ENCODE data around the gene MSH6. TPM values are rescaled to one million over a fixed set of nuclear protein-coding genes. Genes with fewer than 3 reads are reported as not detected.

The MSH6 gene
- total RNA-seq, 1 donor from 2014 or later: 26.4 TPM

DNA sequence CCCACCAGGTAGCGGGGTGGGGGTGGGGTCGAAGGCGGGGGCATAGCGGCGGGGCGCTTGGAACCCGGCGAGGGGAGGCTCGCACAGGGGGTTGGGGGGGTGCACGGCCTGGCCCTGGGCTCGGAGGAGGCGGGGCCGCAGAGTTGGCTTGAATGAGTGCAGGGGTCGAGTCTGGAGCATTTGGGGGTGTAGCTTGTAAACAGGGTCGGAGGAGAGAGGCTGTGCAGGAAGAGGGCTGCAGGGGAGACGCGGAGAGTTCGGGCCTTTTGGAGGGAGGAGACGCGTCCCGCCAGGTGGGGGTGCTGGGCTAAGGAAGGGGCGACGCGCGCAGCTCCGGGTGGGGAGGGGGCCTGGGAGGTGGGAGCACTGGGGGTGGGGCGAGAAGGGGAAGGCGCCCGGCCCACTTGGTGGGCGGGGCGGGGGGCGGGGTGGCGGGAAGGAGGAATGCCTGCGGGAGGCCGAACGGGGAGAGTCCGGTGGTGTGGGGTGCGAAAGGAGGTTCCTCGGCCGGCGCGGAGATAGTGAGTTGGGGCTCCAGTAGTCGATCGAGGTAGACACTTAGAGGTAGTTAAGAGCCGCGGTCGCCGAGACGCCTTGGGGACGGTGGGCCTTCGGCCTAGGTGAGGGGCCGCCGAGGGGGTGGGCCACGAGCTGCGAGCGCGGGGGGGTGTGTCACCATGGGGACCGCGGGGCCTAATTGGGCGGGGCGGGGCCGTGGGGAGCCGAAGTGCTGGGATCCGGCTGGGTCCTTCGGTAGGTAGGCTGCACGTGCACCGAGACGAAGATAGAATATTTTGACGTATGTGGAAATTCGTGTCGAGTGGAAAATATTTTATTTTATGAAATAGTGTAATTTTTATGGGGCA is 774 bp downstream of the MSH6 start:
- peak; percentile 55 for DNase-seq (ENCODE audit: low read depth)

DNA sequence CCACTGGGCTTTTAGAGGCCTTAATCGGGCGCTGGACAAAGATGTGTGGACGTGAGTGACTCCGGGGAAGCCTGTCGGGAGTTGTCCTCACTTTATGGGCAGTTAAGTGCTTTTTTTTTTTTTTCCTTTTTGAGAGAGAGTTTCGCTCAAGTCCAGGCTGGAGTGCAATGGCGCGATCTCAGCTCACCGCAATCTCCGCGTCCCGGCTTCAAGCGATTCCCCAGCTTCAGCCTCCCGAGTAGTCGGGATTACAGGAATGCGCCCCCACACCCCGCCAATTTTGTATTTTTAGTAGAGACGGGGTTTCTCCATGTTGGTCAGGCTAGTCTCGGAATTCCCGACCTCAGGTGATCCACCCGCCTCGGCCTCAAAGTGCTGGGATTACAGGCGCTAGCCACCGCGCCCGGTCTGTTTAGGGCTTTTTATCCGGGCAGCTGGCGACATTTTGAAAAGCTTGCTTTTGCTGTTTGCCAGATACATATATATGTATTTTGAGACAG is 1.5 kb downstream of the MSH6 start:
- DNase-seq (ENCODE audit: low read depth): no peak

DNA sequence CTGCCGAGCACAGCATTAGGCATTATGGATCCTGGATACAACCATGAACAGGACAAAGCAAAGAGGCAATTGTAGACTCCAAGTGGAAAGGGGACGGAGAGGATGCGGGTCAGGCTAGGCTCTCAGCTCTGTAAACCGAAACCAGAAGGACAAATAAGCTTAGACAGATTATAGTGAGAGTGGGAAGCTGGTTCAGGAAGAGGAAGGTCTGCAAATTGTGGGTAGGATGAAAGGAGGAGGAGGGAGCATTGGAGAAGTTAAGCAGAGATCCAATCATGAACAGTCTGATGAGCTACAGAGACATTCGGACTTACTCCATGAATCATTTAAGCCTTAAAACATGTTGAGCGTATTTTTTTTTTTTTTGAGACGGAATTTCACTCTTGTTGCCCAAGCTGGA is 3.0 kb downstream of the MSH6 start:
- no peak for DNase-seq (ENCODE audit: low read depth)

DNA sequence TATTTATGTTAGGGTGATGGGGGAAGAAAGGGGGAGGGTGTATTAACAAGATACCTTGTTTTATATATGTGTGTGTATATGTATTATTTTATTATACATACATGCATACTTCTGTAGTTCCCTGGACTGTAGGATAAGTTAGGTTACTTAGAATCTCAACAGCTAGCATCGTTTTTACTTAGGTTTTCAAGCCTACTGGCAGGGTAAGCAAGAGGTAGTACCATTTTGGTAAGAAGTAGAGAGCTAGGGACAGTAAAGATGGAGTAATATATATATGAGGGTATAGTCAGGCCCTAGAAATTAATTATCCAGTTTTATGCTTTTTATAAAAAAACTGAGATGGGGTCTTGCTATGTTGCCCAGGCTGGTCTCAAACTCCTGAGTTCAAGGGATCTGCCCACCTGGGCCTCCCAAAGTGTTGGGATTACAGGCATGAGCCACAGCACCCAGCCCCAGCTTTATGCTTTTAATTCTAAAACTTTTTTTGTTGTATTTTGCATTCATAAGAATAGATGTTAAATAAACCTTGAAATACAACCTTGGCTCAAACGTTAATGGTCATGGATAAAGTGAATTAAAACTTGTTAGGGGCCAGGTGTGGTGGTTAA is 13.2 kb downstream of the MSH6 start:
- no peak for DNase-seq (ENCODE audit: low read depth)

DNA sequence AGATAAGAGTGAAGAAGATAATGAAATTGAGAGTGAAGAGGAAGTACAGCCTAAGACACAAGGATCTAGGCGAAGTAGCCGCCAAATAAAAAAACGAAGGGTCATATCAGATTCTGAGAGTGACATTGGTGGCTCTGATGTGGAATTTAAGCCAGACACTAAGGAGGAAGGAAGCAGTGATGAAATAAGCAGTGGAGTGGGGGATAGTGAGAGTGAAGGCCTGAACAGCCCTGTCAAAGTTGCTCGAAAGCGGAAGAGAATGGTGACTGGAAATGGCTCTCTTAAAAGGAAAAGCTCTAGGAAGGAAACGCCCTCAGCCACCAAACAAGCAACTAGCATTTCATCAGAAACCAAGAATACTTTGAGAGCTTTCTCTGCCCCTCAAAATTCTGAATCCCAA is 15.7 kb downstream of the MSH6 start:
- no peak for DNase-seq (ENCODE audit: low read depth)

DNA sequence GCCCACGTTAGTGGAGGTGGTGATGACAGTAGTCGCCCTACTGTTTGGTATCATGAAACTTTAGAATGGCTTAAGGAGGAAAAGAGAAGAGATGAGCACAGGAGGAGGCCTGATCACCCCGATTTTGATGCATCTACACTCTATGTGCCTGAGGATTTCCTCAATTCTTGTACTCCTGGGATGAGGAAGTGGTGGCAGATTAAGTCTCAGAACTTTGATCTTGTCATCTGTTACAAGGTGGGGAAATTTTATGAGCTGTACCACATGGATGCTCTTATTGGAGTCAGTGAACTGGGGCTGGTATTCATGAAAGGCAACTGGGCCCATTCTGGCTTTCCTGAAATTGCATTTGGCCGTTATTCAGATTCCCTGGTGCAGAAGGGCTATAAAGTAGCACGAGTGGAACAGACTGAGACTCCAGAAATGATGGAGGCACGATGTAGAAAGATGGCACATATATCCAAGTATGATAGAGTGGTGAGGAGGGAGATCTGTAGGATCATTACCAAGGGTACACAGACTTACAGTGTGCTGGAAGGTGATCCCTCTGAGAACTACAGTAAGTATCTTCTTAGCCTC is 16.2 kb downstream of the MSH6 start:
- no peak for DNase-seq (ENCODE audit: low read depth)

DNA sequence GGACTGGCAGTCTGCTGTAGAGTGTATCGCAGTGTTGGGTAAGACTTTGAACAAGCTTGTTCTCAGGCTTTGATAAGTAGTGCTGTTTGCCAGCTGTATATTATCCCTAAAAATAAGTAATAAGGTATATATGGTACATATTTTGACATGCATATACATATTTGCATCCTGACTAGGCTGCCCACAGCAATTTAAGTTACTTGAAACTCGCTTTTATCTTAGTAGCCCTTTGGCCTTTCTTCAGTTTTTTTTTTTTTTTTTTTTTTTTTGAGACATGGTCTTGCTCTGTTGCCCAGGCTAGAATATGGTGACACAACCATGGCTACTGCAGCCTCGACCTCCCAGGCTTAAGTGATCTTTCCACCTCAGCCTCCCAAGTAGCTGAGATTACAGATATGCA is 18.2 kb downstream of the MSH6 start:
- DNase-seq (ENCODE audit: low read depth): no peak

DNA sequence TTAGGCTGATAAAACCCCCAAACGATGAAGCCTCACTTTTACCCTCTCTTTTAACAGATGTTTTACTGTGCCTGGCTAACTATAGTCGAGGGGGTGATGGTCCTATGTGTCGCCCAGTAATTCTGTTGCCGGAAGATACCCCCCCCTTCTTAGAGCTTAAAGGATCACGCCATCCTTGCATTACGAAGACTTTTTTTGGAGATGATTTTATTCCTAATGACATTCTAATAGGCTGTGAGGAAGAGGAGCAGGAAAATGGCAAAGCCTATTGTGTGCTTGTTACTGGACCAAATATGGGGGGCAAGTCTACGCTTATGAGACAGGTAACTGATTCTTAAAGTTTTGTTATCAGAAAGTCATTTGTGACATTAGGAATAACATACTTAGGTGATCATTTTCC is 20.4 kb downstream of the MSH6 start:
- no peak for DNase-seq (ENCODE audit: low read depth)

DNA sequence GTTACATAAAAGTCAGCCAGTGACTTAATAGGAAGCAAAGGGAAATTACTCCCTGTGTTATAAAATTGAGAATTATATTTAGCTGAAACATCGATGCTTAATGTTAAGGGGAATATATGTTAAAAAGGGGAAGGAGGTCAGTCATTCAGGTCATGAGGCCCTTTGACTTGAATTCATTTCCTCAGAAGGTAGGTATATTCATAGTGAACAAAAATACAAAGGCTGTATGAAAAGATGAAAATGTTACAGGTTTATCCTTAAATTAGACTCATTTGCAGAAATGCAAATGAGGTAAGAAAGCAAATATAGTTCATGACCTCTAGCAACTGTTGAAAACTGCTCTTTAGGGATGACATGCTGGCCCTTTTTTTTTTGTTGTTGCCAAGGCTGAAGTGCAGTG is 20.8 kb downstream of the MSH6 start:
- DNase-seq (ENCODE audit: low read depth): no peak

DNA sequence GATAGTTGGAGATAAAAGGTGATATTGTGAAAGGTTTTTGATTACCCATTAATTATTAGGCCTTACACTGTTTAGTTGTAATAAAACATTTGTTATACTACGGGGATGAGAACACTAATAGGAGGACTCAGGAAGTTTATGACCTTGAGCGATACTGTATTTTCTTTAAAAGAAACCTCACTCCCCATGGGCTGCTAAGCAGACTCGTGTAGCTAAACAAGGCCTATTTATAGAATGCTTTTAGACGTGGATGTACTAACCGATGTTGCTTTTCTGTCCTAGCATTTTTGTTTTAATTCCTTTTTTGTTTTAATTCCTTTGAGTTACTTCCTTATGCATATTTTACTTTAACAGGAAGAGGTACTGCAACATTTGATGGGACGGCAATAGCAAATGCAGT is 22.9 kb downstream of the MSH6 start:
- DNase-seq (ENCODE audit: low read depth): no peak

DNA sequence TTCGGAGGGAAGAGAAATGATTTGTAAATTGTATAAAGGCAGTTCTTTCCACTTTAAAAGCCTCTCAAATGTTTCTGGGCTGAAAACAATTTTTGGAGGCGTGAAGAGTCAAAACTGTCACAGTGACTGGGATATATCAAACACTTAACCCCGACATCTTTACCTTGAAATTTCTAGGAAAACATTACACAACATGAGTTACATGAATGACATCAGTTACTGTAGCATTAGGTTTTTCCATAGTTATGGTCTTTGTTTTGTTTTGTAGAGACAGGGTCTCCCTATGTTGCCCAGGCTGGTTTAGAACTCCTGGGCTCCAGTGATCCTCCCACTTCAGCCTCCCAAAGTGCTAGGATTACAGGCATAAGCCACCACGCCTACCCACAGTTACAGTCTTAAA is 25.7 kb downstream of the MSH6 start:
- no peak for DNase-seq (ENCODE audit: low read depth)

DNA sequence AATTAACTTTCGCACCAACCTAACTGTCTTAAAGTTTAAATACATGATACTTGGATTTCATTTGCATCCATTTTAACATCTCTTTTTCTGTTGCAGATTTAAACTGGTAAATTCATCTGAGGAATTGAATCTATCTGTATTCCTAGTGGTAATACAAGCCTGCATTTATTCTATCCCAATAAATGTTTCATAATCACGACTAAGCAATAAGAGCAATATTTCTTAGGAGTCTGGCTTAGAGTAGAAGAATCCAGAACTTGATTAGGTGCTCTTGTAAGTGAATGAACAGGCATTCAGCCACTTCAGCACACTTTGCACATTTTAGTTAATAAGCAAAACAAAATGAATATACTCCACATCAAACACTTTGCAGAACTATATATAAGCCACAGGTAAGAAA is 27.0 kb downstream of the MSH6 start:
- no peak for DNase-seq (ENCODE audit: low read depth)

DNA sequence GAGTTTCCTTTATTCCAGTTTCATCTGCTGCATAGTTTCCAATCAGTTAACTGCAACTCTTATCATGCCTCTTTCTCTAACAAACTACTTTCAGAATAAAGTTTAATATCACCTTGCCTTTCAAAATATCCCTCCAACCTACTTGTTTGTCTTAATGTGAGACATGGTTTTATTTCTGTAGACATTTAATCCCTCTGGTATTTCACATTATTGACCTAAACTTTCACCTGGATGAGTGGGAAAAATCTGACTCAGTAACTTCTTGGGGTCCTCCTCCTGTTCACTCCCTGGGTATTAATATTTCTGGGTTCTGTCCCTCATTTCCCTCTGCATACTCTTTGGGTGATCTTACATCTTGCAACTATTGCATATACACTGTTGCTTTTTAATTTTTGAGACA is 27.9 kb downstream of the MSH6 start:
- no peak for DNase-seq (ENCODE audit: low read depth)

DNA sequence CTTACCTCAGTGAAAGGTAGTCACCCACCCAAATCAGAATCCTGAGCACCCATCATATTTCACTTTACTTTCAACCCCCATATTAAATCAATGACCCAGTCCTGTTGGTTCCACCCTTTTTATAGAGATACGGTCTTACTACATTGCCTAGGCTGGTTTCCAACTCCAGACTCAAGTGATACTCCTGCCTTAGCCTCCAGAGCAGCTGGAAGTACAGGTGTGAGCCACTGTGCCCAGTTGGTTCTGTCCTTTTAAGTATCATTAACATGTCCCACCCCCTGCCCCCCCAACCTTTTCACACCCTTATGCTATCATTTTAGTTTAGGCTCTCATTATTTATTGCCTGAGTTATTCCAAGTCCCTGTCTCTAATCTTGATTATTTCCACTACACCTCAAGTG is 28.7 kb downstream of the MSH6 start:
- no peak for DNase-seq (ENCODE audit: low read depth)

DNA sequence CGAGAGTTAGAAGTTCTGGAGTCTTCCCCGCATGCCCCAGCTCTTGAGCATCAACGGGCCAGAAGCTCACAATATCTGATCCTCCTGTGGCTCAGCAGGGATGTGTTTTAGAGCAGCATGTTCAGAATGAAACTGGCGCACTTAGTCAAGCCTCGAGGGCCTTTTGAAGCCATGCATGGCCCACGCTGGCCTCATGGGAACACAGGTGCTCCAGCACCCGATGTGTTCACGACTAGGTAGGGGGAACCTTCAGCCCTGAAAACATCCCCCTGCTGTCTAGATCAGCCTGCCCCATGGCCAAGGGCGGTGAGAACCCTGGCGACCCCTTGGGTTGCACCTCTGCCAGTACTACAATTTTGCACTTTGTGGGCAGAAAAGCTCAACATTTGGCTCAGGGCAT is 32.8 kb downstream of the MSH6 start:
- DNase-seq (ENCODE audit: low read depth): no peak

DNA sequence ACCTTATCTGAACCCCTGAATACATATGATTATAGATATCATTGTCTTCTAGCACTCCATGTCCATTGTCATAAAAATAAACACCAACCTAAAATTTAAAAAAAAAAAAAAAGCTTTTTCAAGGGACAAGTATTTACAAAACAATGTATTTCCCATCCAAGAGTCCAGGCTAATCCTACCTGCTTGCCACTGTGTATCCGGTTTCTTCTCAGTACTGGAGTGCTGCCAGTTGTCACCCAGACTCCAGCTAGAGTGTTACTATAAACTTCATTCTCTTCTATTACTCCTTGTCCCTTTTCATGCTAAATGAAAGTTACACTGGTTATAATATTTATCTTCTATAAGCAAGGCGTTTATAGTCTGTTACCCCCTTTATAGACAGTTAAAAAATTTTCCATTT is 35.8 kb downstream of the MSH6 start:
- no peak for DNase-seq (ENCODE audit: low read depth)

DNA sequence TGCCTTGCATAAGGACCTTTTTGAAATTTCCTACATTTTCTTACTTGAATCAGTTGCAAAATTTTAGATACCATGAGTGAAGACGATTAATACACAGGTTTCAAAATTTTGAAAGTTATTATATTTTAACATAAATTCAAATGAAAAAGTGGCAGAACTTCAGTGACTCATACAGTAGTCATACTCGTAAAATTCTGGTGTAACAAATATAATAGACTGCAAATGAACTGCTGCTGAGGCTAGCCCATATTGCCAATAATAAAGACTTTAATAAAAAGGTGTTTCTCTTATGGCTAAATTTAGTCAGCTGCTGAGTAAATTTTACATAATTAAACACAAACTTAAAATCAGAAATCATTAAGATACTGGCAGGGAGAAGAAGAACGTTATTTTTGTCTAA is 36.9 kb downstream of the MSH6 start:
- no peak for DNase-seq (ENCODE audit: low read depth)

DNA sequence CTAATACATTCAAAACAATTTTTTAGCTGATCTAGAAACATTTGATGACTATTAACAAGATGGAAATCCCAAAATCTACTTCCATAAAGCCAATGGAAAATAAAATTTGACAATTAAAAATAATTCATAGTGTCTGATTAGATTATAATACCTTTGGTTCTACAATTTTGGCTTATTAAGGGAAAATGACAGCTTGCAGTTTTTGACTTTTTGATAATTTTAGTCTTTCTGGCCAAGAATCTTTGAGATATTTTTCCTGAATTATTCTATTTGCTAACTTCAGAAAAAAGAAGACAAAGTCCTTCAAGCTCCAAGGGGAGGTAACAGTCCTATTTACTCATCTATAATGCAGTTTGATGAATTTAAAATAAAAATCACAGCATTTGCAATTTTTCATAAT is 39.6 kb downstream of the MSH6 start:
- no peak for DNase-seq (ENCODE audit: low read depth)

DNA sequence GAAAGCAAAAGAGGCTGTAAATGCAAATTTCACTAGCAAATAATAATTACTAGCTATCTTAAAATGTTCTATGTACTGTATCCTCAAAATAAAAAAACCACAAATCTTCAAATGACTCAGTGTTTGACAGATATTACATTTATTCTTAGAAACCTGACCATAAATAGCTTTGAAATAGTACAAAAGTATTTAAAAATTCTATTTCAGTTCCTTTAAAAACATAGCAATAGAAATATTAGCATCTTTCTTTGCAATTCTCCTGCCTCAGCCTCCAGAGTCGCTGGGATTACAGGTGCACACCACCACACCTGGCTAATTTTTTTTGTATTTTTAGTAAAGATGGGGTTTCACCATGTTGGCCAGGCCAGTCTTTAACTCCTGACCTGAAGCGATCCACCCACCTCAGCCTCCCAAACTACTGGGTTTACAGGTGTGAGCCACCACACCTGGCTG is 50.6 kb downstream of the MSH6 start:
- no peak for DNase-seq (ENCODE audit: low read depth)

DNA sequence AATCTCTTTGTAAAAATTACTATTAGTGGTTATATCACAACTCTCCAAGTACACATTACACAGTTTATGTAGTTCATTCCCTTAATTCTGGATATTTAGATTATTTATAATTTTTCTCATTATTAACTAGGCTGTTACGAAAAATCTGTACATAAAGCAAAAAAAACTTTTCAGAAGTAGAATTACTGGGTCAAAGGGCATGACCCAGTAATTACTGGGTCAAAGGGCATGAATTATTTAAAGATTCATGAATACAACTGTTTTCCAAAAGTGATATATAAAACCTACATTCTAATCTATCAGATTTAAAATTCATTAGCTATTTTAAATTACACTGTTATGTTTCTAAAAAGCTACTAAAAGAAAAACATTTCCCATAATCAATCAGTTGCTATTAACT is 55.3 kb downstream of the MSH6 start:
- no peak for DNase-seq (ENCODE audit: low read depth)

DNA sequence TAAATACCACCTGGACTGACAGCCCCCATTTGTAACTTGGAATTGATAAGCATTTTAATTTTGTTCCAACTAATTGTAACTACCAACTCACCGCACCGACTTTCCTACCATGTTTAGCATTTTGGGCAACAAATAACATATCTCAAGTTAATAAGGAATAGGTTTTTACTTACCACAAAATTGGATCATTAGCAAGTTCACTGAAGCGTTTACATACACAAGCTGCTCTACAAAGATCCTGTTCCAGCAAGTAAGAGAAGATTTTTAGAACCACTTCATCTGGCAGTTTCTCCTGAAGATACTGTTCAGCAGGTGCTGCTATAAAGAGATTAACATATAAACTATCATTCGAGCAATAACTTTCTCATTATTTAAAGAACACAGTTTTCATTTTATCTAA is 55.7 kb downstream of the MSH6 start:
- no peak for DNase-seq (ENCODE audit: low read depth)

DNA sequence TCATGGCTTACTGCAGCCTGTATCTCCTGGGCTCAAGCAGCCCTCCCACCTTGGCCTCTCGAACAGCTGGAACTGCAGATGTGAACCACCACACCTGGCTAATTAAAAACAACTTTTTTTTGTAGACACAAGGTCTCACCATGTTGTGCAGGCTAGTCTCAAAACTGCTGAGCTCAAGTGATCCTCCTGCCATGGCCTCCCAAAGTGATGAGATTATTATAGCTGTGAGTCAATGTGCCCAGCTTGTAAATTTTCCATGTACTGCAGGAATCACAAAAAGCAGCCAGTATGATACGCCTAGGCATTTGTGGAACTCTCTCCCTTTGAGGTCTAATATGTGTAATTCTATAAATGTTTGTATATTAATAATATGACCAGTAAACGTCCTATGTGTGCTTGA is 59.9 kb downstream of the MSH6 start:
- DNase-seq (ENCODE audit: low read depth): no peak

DNA sequence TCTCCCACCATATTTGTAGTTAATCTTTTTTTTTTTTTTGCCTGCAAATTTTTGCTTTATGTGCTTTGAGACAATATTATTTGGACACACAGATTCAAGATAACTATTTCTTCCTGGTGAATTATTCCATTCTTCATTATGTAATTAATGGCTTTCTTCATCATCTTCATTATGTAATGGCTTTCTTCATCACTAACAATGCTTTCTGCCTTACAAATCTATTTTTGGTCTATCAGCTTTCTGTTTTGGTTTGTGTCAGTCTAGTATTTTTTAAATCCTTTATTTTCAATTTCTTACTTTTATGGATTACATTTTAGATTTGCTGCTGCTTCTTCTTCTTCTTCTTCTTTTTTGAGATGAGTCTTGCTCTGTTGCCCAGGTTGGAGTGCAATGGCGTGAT is 60.5 kb downstream of the MSH6 start:
- no peak for DNase-seq (ENCODE audit: low read depth)

Data from myocyte (in vitro differentiated cells).